NCI-H2196 (cell line): ENCODE results near the gene DYRK3.
A peak's percentile ranks its signal among the peaks of the same experiment; 100 is the strongest.
"Not testable (repeated sequence)": the region's sequence is repeated elsewhere in the genome, so short reads cannot be mapped to it uniquely, and the experiment has no call there.

ENCODE experiments used
- DNase-seq: peaks from one replicate; lab custom pipeline; 2025; ENCODE audit not compliant: unreplicated experiment; lab: John Stamatoyannopoulos, UW

DYRK3 gene

GRCh38 chr1:206635080-206635977 is at the start of gene DYRK3:
TSS of gene DYRK3 (plus strand) at chr1:206635536. CDS start at chr1:206635704, 168 bp downstream.
- peak; percentile 93 for DNase-seq

DNA sequence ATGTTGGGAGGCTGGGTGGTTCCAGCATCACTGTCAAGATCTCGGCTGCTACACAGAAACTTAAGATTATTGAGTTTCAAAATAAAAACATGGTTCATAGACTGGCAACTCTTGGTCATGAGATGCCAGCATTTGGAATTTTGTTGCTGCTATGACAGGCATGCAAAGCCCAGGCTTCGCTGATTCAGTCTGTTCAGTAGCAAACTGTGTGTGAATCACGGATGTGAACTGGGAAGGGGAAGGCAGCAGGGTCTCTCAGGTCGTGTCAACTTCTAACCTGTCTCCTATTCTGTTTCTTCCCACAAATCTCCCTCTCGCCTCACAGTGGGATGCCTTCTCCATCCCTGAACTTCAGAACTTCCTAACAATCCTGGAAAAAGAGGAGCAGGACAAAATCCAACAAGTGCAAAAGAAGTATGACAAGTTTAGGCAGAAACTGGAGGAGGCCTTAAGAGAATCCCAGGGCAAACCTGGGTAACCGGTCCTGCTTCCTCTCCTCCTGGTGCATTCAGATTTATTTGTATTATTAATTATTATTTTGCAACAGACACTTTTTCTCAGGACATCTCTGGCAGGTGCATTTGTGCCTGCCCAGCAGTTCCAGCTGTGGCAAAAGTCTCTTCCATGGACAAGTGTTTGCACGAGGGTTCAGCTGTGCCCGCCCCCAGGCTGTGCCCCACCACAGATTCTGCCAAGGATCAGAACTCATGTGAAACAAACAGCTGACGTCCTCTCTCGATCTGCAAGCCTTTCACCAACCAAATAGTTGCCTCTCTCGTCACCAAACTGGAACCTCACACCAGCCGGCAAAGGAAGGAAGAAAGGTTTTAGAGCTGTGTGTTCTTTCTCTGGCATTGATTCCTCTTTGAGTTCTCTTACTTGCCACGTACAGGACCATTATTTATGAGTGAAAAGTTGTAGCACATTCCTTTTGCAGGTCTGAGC is 48.6 kb upstream of the DYRK3 start:
- DNase-seq = no peak

GRCh38 chr1:206587904-206588303 is 47.4 kb upstream of the DYRK3 start:
- DNase-seq = no peak

DNA sequence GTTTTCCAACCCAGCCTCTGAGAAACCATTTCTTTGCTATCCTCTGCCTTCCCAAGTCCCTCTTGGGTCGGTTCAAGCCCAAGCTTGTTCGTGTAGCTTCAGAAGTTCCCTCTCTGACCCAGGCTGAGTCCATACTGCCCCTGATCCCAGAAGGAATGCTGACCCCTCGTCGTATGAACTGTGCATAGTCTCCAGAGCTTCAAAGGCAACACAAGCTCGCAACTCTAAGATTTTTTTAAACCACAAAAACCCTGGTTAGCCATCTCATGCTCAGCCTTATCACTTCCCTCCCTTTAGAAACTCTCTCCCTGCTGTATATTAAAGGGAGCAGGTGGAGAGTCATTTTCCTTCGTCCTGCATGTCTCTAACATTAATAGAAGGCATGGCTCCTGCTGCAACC is 46.8 kb upstream of the DYRK3 start:
- DNase-seq = no peak

DNA sequence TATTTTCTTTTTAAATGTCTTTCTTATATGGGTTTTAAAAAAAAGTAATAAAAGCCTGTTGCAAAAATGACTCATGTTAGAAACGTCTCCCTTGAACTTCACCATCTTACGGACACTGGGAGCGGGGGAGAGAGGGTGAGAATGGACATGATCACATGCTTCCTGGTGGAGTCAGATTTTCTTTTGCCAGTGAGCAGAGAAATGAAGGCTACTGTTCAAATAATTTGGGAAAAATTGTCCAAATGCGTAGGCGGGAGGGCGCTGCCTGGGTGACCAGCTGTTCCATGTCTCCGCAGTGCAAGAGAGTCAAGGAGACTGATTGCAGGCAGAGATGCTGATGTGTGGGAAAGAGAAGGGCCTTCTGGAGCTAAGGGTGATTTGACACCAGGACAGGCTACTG is 46.1 kb upstream of the DYRK3 start:
- DNase-seq = no peak

- DNase-seq = no peak
Measured at GRCh38 chr1:206590025-206590758, 45.1 kb upstream of the DYRK3 start.

GRCh38 chr1:206591226-206591625 is 44.1 kb upstream of the DYRK3 start:
- DNase-seq = no peak

- DNase-seq = no peak
Measured at GRCh38 chr1:206591696-206592095, 43.6 kb upstream of the DYRK3 start.

GRCh38 chr1:206593351-206593925 is 41.9 kb upstream of the DYRK3 start:
- no peak for DNase-seq

DNA sequence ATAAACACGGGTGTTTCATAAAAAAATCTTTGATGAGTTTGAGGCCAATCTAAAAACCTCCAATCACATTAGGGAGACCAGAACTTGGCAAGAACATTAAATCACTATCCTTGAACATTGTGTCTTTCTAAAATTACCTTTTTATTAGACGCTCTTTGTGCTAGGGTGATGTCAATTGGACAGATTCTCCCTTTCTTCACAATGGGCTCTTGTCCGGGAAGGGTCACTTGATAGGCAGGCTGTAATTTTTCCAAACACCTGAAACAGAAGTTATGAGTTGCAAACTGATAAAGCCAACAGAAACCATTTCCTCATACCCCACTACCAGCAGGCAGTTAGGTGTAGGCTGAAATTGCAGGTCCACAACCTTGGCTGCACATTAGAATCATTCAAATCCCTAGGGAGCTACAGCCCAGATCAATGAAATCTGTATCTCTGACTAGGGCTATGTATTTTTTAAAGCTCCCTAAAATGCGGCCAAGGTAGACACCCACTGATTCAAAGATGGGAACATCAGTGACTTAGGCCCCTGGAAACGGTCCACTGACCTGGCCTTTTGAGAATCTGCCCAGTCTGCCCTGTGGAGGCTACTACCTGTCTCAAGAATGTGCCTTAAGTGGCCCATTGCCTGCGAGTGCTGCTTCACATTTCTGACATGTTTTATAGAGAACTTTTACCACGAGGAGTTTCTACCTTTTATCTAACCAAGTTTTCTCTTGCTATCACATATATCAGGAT is 39.6 kb upstream of the DYRK3 start:
- DNase-seq = no peak

DNA sequence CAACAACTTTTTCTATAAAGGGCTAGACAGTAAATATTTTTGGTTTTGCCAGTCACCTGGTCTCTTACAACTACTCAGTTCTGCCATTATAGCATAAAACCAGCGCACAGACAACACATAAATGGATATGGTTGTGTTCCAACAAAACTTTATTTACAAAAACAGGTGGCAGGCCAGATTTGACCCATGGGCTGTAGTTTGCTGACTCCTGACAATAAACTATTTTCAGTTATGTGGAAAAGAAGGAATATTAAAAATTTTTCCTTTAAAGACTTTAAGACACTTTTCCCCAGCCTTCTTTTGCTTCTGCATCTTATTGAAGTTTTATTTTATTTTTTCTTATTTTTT is 39.0 kb upstream of the DYRK3 start:
- DNase-seq = no peak

DNA sequence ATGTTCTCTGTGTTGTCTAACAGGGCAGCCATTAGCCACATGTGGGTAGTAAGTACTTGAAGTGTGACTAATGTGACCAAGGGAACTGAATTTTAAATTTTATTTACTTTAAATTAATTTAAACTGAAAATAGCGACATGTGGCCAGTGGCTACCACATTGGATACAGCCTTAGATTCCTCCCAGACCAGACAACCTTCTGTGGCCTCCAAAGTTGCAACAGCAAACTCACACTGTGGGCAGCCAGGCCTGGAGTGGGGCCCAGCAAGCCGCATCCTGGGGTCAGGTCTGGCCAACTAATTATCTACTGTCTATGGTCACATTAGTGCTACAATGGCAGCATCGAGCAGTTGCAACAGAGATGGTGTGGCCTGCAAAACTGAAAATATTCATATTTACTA is 34.8 kb upstream of the DYRK3 start:
- DNase-seq = no peak

- DNase-seq = no peak
Measured at GRCh38 chr1:206604861-206605260, 30.5 kb upstream of the DYRK3 start.

- DNase-seq = peak; percentile 37
Measured at GRCh38 chr1:206606867-206607266, 28.5 kb upstream of the DYRK3 start.

DNA sequence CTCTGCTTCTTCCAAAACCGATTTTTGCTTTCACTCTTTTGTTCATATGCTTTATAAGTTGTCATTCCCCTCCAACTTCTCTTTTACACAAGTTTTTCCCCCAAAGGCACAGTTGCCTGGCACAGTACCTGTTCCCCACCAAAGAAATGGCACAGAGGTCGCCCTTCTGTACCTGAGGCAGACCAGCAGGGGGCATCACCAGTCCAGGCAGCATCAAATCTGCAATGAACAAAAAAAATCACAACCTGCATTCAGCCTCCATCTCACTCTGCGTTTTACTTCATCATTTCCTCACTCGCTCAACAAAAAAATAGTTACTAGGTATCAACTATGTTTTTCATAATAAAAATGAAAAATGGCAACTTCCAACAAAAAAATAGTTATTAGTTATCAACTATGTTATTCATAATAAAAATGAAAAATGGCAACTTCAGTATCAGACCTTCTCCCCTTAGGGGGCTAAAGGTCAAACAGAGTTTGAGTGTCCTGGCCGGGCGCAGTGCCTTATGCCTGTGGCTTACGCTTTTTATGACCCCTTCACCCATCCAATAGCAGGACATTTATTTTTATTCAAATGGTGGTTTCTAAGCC is 27.1 kb upstream of the DYRK3 start:
- no peak for DNase-seq

GRCh38 chr1:206609229-206609991 is 25.9 kb upstream of the DYRK3 start:
- DNase-seq = peak; percentile 16

GRCh38 chr1:206612129-206612876 is 23.0 kb upstream of the DYRK3 start, which contains the start of gene EIF2D:
TSS of gene EIF2D (minus strand) at chr1:206612465. CDS start at chr1:206612342, 123 bp downstream.
- DNase-seq = peak; percentile 95

GRCh38 chr1:206626396-206626795 is 8.9 kb upstream of the DYRK3 start:
- DNase-seq = not testable (repeated sequence)
